ELF-1 (cell line): Measurements from ENCODE around the gene TNFAIP3.
"Not testable (repeated sequence)": the region's sequence is repeated elsewhere in the genome, so short reads cannot be mapped to it uniquely, and the experiment has no call there.

Experiments used
- DNase-seq: peaks from one replicate; pipeline ENCODE4 v3.0.0-alpha.2; 2016; ENCODE audit warnings: low read depth, low spot score

Gene TNFAIP3

GRCh38 chr6:137878029-137878428, 11.0 kb downstream of the TNFAIP3 start:
- no peak for DNase-seq

- DNase-seq, result peak; percentile 91
Measured at GRCh38 chr6:137878486-137879285, 11.6 kb downstream of the TNFAIP3 start.

GRCh38 chr6:137879299-137879698, 12.2 kb downstream of the TNFAIP3 start:
- no peak for DNase-seq

GRCh38 chr6:137879885-137880745, 13.1 kb downstream of the TNFAIP3 start:
- DNase-seq, result peak; percentile 63

- DNase-seq, result no peak
Measured at GRCh38 chr6:137880746-137881521, 13.9 kb downstream of the TNFAIP3 start.

GRCh38 chr6:137881522-137881886, 14.4 kb downstream of the TNFAIP3 start:
- DNase-seq, result no peak

GRCh38 chr6:137882225-137882961, 15.3 kb downstream of the TNFAIP3 start:
- DNase-seq, result no peak

GRCh38 chr6:137883400-137884148, 16.5 kb downstream of the TNFAIP3 start:
- no peak for DNase-seq

GRCh38 chr6:137884149-137884909, 17.3 kb downstream of the TNFAIP3 start:
- no peak for DNase-seq

- DNase-seq, result not testable (repeated sequence)
Measured at GRCh38 chr6:137884910-137885229, 17.8 kb downstream of the TNFAIP3 start.

- DNase-seq, result not testable (repeated sequence)
Measured at GRCh38 chr6:137886226-137886625, 19.2 kb downstream of the TNFAIP3 start.

- DNase-seq, result no peak
Measured at GRCh38 chr6:137890983-137891537, 24.0 kb downstream of the TNFAIP3 start.

- DNase-seq, result no peak
Measured at GRCh38 chr6:137892271-137892708, 25.2 kb downstream of the TNFAIP3 start.

- no peak for DNase-seq
Measured at GRCh38 chr6:137893181-137893580, 26.1 kb downstream of the TNFAIP3 start.

GRCh38 chr6:137893726-137894125, 26.7 kb downstream of the TNFAIP3 start:
- no peak for DNase-seq

- not testable (repeated sequence) for DNase-seq
Measured at GRCh38 chr6:137894378-137894777, 27.3 kb downstream of the TNFAIP3 start.

GRCh38 chr6:137894779-137895385, 27.8 kb downstream of the TNFAIP3 start:
- DNase-seq, result no peak

GRCh38 chr6:137896647-137897046, 29.6 kb downstream of the TNFAIP3 start:
- DNase-seq, result no peak

GRCh38 chr6:137900815-137901214, 33.8 kb downstream of the TNFAIP3 start:
- no peak for DNase-seq
